HL-60 (cell line): Measurements from ENCODE around the gene DYNC1H1.

Source experiments
- DNase-seq, 2 experiments: peaks; one replicate each; pipeline ENCODE4 v3.0.0-alpha.2; 2010 to 2020; ENCODE audit warnings: low read depth in 1 of 2, low spot score in 1 of 2
- H3K27ac ChIP-seq: fragments of 250-450 bp; sonication (Bioruptor Pico); replicated peaks from 2 replicates; pipeline ENCODE4 v1.5.1; 2020; ENCODE audit warnings: mild to moderate bottlenecking, moderate library complexity
- H3K27me3 ChIP-seq: fragments of 250-450 bp; sonication (Bioruptor Pico); 2 replicates; pipeline ENCODE4 v1.5.1; 2021; ENCODE audit warnings: mild to moderate bottlenecking, moderate library complexity; ENCODE audit not compliant: insufficient read depth, poor library complexity, severe bottlenecking
- H3K4me3 ChIP-seq: replicated peaks from 2 replicates; pipeline ENCODE4 v1.5.1; 2011; ENCODE audit warnings: mild to moderate bottlenecking, control low read depth, low read length; ENCODE audit not compliant: insufficient read depth
- GABPA ChIP-seq: IDR thresholded peaks from 2 replicates; pipeline ENCODE4 v1.6.1; 2012; ENCODE audit warnings: low read depth
- POLR2AphosphoS5 ChIP-seq: IDR thresholded peaks from 2 replicates; pipeline ENCODE4 v1.6.1; 2012; ENCODE audit warnings: low read depth
- REST ChIP-seq: IDR thresholded peaks from 2 replicates; pipeline ENCODE4 v1.6.1; 2012; ENCODE audit warnings: low read depth; ENCODE audit not compliant: insufficient replicate concordance
- SPI1 ChIP-seq: IDR thresholded peaks from 2 replicates; pipeline ENCODE4 v1.6.1; 2012; ENCODE audit warnings: low read depth, mild to moderate bottlenecking, borderline replicate concordance
- long read RNA-seq: library from polyadenylated mRNA; unstranded; transcript quantifications from one replicate; pipeline ENCODE4 v2.0.0, GENCODE V29; 2020
- TF ChIP-seq, protein P1 (sequence below): IDR thresholded peaks from one replicate; pipeline ENCODE4 v1.5.1; 2011; ENCODE audit warnings: low read length, control low read depth, inconsistent platforms; ENCODE audit not compliant: insufficient read depth

DYNC1H1 gene
- long read RNA-seq, partial matches to known transcripts = 180 of 189 reads
- long read RNA-seq, other reads (novel, unspliced or antisense) = 6 of 189 reads

GRCh38 chr14:101964297-101965180 is at the start of gene DYNC1H1:
TSS of gene DYNC1H1 (plus strand) at chr14:101964573. CDS start at chr14:101964692, 119 bp downstream.
- Histone ChIP-seq H3K27me3 (no peaks in the 10 kb centered on the region), H3K27ac (peak within 1 kb of the TSS; percentile 94), H3K4me3 (peak within 1 kb of the TSS; percentile 97)
- TF ChIP-seq GABPA (no peak), SPI1 (no peak), POLR2AphosphoS5 (peak; percentile 52; the same call in 1 of the 2 replicates), REST (no peak)
- TF ChIP-seq, protein P1, sequence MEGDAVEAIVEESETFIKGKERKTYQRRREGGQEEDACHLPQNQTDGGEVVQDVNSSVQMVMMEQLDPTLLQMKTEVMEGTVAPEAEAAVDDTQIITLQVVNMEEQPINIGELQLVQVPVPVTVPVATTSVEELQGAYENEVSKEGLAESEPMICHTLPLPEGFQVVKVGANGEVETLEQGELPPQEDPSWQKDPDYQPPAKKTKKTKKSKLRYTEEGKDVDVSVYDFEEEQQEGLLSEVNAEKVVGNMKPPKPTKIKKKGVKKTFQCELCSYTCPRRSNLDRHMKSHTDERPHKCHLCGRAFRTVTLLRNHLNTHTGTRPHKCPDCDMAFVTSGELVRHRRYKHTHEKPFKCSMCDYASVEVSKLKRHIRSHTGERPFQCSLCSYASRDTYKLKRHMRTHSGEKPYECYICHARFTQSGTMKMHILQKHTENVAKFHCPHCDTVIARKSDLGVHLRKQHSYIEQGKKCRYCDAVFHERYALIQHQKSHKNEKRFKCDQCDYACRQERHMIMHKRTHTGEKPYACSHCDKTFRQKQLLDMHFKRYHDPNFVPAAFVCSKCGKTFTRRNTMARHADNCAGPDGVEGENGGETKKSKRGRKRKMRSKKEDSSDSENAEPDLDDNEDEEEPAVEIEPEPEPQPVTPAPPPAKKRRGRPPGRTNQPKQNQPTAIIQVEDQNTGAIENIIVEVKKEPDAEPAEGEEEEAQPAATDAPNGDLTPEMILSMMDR = no peak
- peak; percentile 74 to 83 for DNase-seq

DNA sequence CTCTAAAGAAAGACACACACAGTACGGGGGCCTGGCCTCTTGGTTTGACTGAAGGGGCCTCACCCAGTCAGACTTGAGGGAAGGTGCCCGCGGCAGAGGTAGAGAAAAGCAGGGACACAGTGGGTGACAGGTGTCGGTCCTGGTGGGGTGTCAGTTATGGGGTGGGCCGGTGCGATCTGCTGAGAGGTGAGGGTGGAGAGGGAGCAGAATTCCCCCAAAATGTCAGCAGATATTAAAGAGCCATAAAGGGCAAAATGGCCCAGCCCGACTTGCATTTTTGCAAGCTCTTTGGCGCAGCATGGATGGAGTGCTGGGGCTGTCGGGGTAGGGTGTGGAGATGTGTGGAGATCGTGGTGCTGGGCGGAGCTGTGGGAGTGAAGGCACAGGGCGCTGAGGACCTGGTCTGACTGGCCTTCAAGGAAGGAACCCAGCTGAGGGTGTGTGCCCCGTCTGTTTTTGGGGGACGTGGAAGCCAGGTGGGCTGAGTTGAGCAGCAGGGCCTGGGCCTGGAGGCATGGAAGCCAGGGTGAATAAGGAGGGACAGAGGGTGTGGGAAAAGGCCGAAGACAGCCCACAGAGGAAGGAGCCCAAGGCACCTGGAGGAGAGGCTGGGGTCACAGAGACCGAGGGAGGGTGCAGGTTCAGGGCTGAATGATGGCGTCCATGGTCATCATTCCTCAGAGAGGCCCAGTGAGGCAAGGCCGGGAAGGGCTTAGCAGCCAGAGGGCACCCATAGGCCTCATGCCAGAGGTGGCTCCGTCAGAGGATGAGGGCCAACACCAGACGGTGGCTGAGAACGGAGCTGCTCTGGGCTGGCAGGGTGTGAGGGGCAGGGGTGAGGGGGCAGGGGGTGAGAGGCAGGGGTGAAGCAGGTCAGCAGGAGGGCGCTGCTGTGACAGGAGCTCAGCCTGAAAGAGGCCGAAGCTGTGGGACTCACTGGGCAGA is 48.2 kb upstream of the DYNC1H1 start:
- H3K27me3 ChIP-seq = no peaks in the 10 kb centered on the region
- no peak overlapping the region for H3K27ac ChIP-seq
- no peak for DNase-seq
- TF ChIP-seq, protein P1 = no peak
- no peak for TF ChIP-seq GABPA
- H3K4me3 ChIP-seq = no peak overlapping the region

GRCh38 chr14:101916816-101917412 is 47.5 kb upstream of the DYNC1H1 start:
- TF ChIP-seq POLR2AphosphoS5 = no peak
- TF ChIP-seq GABPA = no peak
- TF ChIP-seq SPI1 = no peak
- TF ChIP-seq, protein P1 = no peak
- TF ChIP-seq REST = no peak
- no peak for DNase-seq
- H3K27me3 ChIP-seq = no peaks in the 10 kb centered on the region
- no peak overlapping the region for H3K27ac ChIP-seq
- H3K4me3 ChIP-seq = no peak overlapping the region
